Ecto neural progenitor cell (in vitro differentiated cells): ENCODE measurements around the gene KIAA1671.

Source experiments
- DNase-seq: peaks from one replicate; pipeline ENCODE4 v3.0.0-alpha.2; 2018; ENCODE audit warnings: low spot score

The KIAA1671 gene

DNA sequence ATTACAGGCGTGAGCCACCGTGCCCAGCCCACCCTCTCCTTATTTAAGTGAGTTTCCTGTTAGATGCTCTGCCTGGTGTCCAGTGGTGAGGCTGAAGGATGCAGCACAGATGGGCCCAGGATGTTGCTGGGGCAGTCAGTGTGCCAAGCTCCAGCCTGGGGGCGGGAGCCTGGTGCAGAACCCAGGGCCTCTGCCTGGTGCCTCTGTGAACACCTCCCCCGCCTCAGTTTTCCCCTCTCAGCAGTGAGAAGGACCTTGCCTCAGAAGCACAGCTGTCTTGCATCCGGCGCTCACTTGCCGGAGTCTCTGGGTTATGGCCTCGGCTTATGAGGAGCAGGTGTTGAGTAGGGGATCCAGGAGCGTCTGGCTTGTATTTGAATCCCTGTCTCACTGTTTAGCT lies 116.2 kb downstream of the KIAA1671 start:
- no peak for DNase-seq

DNA sequence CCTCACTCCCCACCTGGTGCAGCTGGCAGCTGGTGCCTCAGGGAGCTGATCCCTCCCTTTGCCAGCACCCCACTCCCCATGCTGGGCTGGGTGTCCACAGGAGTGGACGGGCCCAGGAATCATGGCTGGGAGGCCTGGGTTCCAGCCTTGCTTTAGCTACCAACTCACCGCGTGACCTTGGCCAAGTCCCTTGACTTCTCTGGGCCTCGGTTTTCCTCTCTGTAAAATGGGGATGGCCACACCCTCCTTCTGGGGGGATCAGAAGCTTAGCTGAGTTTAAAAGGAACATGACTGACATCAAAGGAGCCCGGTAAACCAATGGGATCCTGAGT lies 116.9 kb downstream of the KIAA1671 start:
- no peak for DNase-seq

DNA sequence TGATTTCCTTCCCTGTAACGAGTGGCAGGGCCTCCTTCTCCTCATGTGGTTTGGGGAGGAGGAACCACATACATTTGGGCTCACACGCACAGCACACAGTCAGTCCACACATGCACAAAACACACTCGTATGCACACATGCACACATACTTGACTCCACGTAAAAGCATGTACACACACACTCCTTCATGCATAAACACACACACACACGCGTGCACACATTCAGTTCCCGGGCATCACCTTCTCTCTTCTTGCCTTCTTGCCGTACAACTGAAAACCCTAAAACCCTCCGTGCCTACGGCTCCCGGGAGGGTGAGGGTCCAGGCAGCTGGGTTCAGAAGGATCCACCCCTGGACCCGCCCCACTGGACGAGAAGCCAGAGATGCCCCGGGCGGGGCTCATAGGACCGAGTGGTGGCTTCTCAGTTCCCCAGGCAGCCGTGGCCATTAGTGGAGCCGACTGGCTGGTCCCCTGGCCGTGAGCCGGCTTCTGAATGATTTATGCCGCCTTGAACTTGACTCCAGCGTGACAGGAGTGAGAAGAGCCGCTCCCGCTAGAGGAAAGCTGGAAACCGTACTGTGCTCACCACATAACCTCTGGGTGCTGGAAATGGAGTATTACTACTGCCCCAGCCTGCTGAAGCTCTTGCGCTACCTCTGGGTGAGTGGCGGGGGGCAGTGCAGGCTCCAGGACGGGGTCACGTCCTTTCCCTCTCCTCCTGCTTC lies 117.4 kb downstream of the KIAA1671 start:
- DNase-seq = no peak

DNA sequence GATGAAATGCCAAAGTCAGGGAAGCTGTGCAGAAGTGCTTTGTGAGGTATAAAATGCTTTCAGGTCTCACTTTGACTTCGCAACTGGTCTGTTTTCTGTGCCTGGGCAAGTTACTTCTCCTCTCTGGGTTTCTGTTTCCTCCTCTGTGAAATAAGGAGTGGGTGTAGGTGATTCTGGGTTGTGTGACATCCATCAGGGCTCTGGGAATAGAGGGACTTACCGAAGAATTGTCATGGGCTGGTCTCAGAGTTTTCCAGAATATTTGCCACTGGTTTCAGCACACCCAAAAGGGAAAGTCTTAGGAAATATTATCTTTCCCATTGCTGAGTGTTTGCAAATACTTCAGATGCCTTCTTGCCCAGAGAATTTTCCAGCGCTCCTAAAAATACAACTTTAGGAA lies 118.4 kb downstream of the KIAA1671 start:
- no peak for DNase-seq

DNA sequence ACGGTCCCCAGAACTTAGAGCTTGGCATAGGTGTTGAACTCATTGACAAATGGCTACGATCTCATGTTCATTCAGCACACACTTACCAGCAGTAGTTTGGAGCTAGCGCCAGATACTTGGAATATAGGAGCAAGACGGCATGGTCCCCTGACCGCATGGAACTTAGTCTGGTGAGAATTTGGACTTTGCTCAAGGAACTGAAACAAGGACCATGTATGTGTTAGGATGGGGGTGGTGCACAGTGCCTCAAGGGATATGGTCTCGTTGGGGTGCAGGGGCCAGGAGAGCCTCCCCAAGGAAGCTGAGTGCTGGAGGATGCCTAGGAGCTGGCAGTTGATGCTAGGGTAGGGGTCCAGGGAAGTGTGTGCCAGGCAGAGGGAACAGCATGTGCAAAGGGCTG lies 119.2 kb downstream of the KIAA1671 start:
- no peak for DNase-seq

DNA sequence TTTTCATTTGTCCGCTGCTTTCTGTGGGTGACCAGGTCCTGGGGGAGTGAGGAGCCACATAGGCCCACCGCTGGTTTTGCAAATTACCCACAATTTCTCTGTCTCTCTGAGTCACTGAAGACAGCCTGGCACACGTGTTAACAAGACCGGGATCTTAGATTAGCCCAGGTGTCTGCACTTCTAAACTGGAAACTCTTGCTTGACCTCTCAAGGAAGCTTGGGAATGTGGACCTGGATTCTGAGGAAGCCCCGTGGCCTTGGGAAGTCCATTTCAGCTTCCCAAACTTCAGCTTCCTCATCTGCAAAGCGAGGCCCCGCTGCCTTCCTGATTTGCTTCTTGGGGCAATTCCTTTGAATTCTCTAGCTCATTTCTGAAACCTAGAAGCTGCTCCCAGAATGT lies 119.9 kb downstream of the KIAA1671 start:
- DNase-seq = no peak

DNA sequence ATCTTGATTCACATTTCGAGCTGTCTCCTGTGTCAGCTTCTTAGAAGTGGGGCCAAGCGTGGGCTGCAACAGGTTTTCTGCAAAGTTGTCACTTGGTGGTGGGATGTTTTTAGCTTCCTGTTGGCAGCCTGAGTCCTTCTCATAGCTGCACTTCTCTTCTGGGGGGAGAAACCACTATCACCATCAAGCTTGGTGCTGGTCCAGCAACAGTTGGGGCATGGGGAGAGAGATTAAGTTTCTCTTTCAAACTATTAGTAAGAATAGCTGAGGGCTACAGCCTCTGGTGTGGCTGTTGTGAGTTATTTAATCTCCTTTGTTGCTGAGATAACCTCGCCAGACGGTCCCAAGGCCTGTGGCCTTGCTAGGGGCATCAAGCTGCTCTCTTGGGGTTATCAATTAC lies 123.8 kb downstream of the KIAA1671 start:
- DNase-seq = no peak

DNA sequence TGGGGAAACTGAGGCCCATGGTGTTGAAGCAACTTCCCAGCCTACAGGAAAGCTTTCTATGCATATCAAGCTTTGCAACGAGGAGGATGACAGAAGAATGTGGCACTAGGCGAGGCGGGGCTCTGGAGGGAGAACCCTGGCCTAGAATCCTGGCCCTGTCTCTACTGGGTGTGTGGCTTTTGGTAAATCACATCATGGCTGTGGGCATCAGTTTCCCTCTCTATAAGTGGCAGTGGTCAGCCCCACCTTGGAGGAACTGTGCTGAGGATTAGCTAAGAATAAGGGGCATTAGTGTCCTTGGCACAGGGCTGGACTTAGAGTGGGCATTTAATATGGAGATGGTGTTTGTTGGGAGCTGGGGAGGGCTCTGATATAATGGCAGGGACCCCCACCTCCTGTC lies 124.5 kb downstream of the KIAA1671 start:
- DNase-seq = no peak

DNA sequence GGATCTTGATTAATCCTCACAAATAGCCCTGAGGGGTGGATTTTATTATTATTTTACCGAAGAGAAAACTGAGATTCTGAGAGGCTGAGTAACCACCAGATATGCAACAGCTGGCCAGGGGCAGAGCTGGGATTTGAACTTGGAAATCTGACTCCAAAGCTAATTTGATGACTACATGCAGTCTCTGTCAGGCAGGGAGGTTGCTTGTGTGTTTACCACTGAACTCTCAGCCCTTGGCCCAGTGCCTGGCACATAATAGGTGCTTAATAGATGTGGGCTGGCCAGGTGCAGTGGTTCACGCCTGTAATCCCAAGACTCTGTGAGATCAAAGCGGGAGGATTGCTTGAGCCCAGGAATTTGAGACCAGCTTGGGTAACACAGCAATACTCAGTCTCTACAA lies 125.4 kb downstream of the KIAA1671 start:
- DNase-seq = no peak

DNA sequence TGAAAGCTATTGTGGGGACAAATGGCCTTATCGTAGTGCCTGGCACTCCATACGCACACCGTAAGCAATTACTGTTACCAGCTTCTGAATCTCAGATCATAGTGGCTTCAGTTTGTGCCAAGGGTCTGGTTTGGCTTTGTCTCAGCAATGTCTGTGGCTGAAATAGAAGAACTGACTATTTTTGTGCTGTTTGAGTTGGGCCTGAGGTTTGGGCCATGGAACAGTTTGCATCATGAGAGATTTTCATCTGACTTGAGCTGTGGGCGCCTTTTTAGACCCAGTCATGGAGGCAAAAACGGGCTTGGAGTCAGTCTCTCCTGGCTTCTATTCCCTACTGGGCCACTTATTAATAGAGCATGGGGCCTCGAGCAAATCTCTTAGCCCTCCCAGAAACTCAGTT lies 126.1 kb downstream of the KIAA1671 start:
- DNase-seq = no peak

DNA sequence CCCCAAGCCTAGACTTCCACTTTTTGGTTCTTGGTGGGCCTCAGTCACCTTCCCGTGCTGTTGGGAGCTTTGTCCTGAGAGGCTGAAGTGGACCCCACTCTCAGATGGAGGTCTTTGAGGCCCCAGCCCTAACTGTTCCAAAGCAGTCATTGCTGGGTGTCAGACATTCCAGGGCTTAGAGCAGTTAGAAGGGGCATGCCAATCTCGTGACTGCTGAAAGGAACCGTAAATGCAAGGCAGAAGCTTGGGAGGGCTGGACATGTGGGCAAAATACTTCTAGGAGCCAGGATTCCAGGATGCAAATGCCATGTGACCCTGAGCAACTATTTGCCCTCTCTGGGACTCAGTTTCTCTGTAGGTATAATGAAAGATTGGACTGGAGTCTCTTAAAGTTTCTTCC lies 128.3 kb downstream of the KIAA1671 start:
- no peak for DNase-seq

DNA sequence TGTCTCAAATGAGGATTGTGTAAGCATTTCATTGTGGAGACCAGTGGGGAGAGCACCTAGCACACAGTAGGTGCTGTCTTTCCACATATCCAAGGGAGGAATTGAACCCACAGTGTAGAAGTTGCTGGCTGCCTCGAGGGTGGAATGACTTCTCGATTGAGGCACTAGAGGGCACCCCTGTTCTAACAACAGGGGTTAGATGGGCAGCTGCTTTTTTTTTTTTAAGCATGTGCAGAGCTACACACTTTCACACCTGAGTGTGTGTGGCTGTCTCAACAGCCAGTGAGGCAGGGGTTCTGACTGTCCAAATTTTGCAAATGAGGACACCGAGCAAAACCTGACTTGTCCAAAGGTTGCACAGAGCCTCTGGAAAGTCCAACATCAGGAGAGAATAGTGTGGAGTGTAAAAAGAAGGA lies 128.9 kb downstream of the KIAA1671 start:
- DNase-seq = no peak

DNA sequence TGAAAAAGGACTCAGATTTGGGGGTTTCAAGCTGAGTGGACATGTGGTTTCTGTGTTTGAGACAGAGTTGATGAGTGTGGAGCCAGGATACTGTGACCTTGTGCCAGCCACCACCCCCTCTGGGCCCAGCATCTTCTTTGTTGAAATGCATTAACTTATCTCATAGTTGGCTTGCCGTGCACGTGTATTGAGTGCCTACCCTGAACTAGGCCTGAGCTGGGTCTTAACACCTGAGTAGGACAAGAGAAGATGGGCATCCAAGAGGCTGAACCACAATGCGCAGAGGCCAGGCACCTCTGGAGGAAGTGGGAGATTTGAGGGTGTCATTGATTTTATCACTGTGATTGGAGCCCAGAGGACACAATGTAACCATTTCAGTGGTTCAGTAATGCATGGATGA lies 129.6 kb downstream of the KIAA1671 start:
- no peak for DNase-seq

DNA sequence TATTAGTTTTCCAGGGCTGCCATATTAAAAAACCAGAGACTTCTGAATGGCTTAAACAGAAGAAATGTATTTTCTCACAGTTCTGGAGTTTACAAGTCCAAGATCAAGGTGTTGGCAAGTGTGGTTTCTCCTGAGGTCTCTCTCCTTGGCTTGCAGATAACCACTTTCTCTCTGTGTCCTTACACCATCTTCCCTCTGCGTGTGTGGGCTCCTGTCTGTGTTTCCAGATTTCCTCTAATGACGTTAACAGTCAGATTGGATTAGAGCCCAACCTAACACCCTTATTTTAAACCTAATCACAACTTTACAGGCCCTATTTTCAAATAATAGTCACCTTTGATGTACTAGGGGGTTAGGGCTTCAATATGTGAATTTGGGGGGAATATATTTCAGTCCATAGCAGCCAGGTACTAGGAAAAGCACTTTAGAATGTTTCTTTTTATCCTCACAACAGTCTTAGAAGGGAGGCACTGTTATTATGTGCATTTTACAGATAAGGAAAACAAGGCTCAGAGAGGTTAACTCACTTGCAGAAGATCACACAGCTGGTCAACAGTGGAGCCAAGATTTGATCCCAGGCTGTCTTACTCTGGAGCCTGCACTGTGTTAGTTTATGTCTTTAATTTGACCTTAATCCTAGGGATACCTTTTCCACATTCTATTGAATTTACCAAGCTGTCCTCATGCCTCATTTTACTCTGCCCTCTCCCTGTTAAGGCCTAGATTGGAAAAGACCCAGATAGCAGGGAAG lies 130.7 kb downstream of the KIAA1671 start:
- DNase-seq = no peak

DNA sequence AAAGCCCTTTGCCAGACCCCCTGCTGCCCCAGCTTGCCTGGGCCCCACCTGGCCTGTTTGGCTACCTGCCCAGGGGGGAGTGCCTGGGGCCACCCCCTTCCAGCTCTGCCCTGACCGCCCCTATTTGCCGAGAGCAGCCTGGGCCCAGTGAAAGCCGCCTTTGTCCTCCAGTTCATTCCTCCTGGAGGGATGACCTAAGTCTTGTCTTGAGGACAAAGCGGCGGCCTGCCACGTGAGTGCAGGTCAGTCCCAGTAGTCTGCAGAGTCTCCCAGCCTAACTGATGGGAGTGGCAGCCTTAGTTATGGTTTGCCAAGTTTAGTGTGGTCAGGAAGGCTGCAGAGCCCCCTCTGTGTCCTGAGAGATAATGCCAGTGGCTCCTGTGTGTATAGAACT lies 131.3 kb downstream of the KIAA1671 start:
- no peak for DNase-seq

DNA sequence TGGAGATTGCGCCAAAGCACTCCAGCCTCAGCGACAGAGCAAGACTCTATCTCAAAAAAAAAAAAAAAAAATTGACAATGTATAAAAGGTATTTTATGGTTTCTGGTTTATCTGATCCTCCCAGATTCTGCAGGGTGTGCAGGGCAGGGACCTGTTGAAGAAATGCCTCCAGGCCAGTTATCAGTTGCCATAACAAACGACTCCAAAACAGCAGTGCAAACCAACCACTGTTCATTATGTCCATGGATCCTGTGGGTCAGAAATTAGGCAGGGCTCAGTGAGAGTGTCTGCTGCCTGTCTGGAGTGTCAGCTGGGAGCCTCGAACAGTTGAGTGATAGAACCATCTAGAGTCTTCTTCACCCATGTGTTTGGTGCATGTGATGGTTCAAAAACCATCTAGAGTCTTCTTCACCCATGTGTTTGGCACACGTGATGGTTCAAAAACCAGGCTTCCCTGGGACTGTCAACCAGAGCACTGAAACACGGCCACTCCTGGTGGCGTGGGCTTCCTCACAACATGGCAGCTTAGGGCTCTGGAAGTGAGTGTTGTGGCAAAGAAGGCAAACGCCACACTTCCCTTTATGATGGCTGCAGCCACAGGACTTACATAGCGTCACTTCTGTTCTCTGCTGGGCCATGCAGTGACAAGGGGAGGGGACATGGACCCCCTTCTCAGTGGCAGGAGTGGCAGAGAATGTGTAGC lies 132.0 kb downstream of the KIAA1671 start:
- no peak for DNase-seq

DNA sequence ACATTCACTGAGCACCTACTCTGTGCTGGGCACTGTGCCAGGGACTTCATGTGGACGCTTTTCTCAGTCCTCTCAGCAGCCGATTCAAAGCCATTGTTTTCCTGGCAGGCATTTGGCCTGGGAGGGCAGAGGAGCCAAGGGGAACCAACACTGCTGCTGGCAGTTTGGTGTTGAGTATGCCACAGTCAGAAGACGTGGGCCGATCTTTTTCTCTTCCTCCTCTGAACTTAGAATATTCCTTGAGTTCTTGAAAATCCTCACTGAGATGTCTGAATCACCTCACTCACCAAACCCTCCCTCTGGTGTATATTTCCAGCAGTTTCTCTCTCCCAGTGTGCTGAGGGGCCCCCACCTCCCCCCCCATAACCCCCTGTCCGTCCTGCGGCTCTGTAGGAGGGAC lies 132.6 kb downstream of the KIAA1671 start:
- no peak for DNase-seq

DNA sequence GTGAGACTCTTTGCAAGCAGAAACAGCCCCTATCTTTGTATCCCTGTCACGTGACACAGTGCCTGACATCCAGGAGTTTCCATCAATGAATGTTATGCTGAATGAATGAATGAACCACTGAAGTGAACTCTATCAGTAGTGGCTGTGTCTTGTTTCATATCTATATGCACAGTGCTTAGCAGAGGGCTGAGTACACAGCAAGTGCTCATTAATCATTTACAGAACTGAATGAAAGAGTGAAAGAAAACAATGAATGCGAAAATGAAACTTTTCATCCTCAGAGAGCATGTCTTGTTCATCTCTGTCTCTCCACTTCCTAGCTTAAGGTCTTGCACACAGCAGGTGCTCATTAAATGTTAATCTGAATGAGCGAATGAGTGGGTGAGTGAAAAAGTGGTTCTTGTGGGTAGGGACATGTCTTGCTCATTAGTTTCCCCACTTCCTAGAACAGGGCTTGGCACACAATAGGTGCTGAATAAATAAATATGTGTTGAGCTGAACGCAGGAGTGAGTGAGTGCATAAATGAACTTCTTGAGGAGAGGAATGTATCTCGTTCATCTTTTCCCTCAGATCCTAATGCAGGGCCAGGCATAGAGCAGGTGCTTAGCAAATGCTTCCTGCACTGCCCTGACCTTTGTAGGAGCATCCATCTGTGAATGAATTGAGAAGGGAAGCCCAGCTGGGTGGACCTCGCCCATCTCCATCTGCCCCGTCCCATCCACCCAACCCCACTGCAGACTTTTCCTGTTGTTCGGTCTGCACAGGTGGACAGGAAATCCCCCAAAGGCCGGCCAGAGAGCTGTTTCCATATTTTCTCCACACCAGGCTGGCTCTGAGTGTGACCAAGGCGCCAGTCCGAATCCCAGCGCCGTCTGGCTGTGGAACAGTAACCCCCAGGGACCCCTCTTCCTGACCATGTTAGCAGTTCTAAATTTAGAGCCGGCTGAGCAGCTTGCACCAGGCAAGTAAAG lies 133.7 kb downstream of the KIAA1671 start:
- DNase-seq = no peak

DNA sequence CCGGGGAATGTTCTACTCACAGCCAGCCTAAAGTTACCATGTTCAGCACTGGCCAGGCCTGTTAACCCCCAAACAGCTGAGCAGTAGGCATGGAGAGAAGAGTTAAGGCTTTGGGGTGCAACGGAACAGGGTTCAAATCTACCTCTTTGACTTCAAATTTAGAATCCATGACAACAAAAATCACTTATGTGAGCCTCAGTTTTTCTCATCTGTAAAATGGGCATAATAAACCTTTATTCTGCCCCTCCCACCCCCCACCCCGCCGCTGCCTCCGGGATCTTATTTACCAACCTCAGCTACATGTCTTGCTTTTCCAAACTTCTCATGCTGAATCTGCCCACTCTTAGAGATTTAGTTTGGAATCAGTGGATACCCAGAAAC lies 134.4 kb downstream of the KIAA1671 start:
- no peak for DNase-seq

DNA sequence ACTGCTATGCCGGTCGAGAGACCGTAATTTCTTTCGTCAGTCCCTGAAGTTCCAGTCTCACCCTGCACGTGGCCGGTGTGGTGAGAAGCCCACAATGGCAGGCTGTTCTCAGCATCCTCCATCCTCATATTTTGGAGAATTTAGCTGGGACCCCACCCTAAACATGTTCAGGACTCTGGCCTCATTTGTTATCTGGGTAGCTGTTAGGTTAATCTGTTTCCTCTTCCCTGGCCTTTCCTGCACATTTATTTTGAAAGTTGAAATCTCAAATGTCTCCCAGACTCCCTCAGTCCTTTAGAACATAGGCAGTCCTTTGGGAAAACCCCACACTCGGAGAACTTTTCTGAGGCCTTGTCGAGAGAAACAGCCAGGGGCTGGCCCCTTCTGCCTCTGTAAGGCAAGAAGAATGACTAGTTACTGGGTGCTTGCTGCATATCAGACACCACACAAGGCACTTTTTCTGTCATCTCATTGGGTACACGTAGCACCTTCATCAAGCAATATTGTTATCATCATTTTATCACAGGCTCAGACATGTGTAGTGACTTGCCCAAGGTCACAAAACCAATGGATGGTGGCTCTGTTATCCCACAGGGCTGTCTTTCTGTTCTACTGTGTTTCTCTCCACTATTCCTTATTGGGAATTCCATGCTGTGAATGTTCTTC lies 137.8 kb downstream of the KIAA1671 start:
- no peak for DNase-seq

DNA sequence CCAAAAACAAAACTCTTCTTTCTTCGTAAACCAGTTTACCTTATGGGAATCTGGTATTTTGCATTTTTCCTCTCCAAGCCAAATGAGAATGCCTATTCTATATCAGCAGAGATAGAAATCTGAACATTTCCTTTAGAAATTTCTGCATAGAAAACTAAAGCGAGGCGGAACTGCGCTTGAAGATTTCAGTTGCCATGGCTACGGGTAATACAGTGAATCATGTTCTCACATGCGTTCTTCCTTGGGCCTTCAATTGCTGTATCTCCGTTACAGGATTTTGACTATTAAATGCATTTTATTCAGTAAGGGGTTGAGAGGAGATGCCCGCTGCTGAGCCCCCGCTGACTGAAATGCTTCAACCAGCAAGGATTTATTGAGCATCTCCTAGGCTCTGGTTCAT lies 138.9 kb downstream of the KIAA1671 start:
- no peak for DNase-seq

DNA sequence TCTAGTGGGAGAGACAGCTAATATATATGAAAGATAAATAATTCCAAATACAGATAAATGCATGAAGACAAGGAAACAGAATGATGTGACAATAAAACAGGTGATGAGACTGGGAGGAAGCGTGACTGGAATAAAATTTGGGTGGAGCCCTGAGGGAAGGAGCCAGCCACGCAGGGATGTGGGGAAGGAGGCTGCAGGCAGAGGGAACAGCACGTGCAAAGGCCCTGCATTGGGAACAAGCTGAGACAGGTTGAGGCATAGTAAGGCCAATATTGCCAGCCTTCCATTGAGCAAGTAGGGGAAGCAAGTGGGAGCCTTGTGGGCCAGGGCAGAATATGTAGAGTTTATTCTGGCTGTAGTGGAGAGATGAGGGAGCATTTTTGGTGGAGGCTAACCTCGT lies 139.6 kb downstream of the KIAA1671 start:
- no peak for DNase-seq
